Endothelial cell (in vitro differentiated cells): ENCODE results near the gene RAPGEF4. TPM values are rescaled to one million over a fixed set of nuclear protein-coding genes. Genes with fewer than 3 reads are reported as not detected.
A peak's percentile ranks its signal among the peaks of the same experiment; 100 is the strongest.

Source experiments
- DNase-seq: peaks from one replicate; pipeline ENCODE4 v3.0.0; 2021; ENCODE audit warnings: low spot score
- H3K27ac Mint-ChIP-seq: one replicate; pipeline ENCODE4 v1.8.0; 2021; ENCODE audit warnings: mixed read lengths, inconsistent platforms; ENCODE audit not compliant: unreplicated experiment
- H3K27me3 Mint-ChIP-seq: one replicate; pipeline ENCODE4 v1.8.0; 2021; ENCODE audit warnings: mild to moderate bottlenecking, moderate library complexity, mixed read lengths, inconsistent platforms; ENCODE audit not compliant: unreplicated experiment
- H3K36me3 Mint-ChIP-seq: one replicate; pipeline ENCODE4 v1.8.0; 2021; ENCODE audit warnings: mild to moderate bottlenecking, low read depth, mixed read lengths, inconsistent platforms; ENCODE audit not compliant: unreplicated experiment
- H3K4me1 Mint-ChIP-seq: one replicate; pipeline ENCODE4 v1.8.0; 2021; ENCODE audit warnings: mild to moderate bottlenecking, mixed read lengths, inconsistent platforms; ENCODE audit not compliant: unreplicated experiment
- H3K4me3 Mint-ChIP-seq: one replicate; pipeline ENCODE4 v1.8.0; 2021; ENCODE audit warnings: mild to moderate bottlenecking, mixed read lengths, inconsistent platforms; ENCODE audit not compliant: unreplicated experiment
- H3K9me3 Mint-ChIP-seq: one replicate; pipeline ENCODE4 v1.8.0; 2021; ENCODE audit warnings: mixed read lengths, inconsistent platforms; ENCODE audit not compliant: unreplicated experiment
- total RNA-seq: library from RNA; stranded (reverse); fragmentation: NEBNext Ultra II Directional; extraction: Animal tissue kit (Norgen Biotek cat#: 25700); gene quantifications from one replicate; pipeline ENCODE4 v1.2.1, GENCODE V29; 2021; ENCODE audit not compliant: unreplicated experiment
- TF ChIP-seq, protein P1 (sequence below): fragments of 200-600 bp; sonication (generic); IDR thresholded peaks from one replicate; pipeline ENCODE4 v1.5.0; 2021; ENCODE audit warnings: antibody characterized with exemption; ENCODE audit not compliant: unreplicated experiment

The RAPGEF4 gene
- total RNA-seq, 1 donor from 2014 or later, result 7.5 TPM

DNA sequence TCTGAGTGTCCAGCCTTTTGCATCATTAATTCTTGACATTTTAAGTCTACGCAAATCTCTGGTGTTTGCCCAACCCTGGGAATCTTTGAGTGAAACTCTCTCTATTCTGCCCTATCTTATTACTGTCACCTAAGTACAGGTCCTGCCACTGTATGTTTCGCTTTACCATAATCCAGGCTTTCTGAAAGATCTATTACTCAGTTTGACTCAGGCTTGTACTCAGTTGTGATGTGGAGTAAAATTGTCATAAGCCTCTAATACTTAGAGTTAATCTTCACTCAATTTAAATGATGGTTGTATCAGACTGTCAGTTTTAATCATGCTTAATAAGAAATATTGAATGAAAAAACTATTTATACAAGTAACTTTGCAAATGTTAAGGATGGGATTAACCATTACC, 30.3 kb upstream of the RAPGEF4 start:
- H3K4me1 Mint-ChIP-seq, result no peaks in the 10 kb centered on the region
- DNase-seq, result no peak
- TF ChIP-seq, protein P1, sequence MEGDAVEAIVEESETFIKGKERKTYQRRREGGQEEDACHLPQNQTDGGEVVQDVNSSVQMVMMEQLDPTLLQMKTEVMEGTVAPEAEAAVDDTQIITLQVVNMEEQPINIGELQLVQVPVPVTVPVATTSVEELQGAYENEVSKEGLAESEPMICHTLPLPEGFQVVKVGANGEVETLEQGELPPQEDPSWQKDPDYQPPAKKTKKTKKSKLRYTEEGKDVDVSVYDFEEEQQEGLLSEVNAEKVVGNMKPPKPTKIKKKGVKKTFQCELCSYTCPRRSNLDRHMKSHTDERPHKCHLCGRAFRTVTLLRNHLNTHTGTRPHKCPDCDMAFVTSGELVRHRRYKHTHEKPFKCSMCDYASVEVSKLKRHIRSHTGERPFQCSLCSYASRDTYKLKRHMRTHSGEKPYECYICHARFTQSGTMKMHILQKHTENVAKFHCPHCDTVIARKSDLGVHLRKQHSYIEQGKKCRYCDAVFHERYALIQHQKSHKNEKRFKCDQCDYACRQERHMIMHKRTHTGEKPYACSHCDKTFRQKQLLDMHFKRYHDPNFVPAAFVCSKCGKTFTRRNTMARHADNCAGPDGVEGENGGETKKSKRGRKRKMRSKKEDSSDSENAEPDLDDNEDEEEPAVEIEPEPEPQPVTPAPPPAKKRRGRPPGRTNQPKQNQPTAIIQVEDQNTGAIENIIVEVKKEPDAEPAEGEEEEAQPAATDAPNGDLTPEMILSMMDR, result no peak
- H3K9me3 Mint-ChIP-seq, result no peaks in the 10 kb centered on the region
- H3K4me3 Mint-ChIP-seq, result no peak overlapping the region
- peaks cover 5% of the 10 kb centered on the region for H3K36me3 Mint-ChIP-seq
- peaks cover 5% of the 10 kb centered on the region for H3K27me3 Mint-ChIP-seq
- H3K27ac Mint-ChIP-seq, result no peak overlapping the region

DNA sequence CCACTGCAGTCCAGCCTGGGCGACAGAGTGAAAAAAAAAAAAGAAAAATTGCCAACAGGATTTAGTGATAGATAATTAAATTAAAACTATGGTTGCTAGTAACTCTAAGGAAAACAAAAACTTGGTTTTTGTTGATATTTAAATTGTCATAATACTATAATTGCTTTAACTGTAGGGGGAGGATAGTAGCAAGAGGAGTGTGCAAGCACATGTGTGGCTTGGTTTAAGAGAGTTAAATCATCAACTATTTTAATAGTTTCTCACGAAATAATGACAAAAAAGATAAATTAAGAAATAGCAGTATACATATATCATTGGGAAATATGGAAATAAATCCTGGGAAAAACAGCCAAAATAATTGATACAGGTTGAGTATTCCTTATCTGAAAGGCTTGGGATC, 27.4 kb upstream of the RAPGEF4 start:
- Mint-ChIP-seq H3K9me3 (no peaks in the 10 kb centered on the region), H3K36me3 (no peaks in the 10 kb centered on the region), H3K27me3 (peaks cover 3% of the 10 kb centered on the region), H3K4me1 (no peaks in the 10 kb centered on the region), H3K4me3 (no peak overlapping the region), H3K27ac (no peak overlapping the region)
- no peak for DNase-seq
- TF ChIP-seq, protein P1, result no peak

DNA sequence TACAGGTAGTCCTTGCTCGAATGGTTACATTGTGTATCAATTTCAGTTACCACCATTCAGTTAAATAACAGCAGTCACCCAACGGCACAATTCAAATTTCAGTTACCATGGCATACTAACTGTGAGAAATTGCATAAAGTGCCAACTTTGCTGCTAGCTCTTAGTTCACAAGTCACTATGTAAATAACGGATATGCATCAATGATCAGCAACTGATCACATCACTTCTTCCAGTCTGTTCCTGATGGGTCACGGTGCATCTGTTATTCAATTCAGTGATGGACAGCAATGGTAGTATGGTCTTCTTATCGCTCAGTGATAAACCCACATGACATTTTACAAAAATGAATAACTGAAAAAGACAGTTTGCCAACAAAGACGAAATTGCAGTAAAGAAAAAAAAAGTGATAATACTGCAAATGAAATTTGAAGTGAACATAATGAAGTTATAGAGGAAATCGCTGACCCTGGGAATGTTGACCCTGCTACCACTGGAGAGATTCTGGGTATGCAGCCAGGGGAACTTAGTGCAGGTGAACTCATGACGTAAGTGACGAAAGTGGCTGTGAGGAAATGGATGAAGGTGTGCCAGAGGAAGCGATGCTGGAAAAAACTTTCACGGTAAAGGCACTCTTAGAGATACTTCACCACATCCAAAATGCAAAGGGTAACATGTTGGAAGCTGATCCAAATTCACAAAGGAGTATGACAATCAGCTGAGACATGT, 25.9 kb upstream of the RAPGEF4 start:
- Mint-ChIP-seq H3K27me3 (peaks cover 3% of the 10 kb centered on the region), H3K9me3 (no peaks in the 10 kb centered on the region), H3K36me3 (peaks cover 4% of the 10 kb centered on the region), H3K27ac (no peak overlapping the region), H3K4me3 (no peak overlapping the region), H3K4me1 (no peaks in the 10 kb centered on the region)
- TF ChIP-seq, protein P1, result no peak
- DNase-seq, result no peak

DNA sequence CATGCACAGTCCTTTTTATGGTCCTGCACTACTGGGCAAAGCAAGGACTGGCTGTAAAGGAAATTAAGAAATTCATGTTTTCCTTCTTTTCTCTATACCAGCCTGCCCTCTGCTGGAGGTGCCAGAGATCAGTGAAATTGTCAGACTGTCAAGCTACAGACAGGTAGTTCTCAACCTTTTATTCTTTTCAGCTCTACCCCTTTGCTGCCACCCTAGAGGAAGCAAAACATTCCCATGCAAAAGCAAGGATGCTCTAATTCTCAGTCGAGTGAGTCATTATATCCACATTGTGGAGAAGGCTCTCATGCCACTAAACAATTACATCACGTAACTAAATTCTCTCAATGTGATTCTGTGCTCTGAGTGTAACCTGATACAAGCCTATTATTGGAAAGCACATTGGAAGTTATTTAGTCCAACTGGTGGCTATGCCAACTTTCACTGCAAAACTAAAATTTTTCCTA, 25.0 kb upstream of the RAPGEF4 start:
- no peak overlapping the region for H3K27ac Mint-ChIP-seq

DNA sequence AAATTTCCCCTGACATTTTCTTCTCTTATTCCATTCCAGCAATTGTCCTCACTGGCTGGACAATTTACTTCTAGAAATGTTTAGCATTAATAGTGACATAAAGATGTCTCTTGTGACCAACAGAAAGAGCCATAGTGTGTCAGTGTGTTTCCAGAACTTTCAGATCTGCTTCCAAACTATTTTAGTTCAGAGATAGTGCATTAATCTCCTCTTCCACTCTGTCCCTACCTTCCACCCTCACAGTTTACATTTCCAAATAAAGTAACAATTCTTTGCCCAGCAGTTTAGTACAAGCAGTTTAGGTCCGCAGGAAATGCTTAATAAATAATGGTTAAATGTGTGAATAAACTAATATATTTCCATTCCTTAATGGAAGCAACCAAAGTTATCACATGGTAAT, 24.5 kb upstream of the RAPGEF4 start:
- peaks cover 2% of the 10 kb centered on the region for H3K27me3 Mint-ChIP-seq

More for the DNA sequence above, 25.0 kb upstream of the RAPGEF4 start:
- Mint-ChIP-seq H3K27me3 (peaks cover 3% of the 10 kb centered on the region), H3K4me3 (no peak overlapping the region), H3K9me3 (no peaks in the 10 kb centered on the region), H3K36me3 (peaks cover 4% of the 10 kb centered on the region), H3K4me1 (no peaks in the 10 kb centered on the region)
- DNase-seq, result peak; percentile 47
- TF ChIP-seq, protein P1, result peak; percentile 57

More for the DNA sequence above, 24.5 kb upstream of the RAPGEF4 start:
- Mint-ChIP-seq H3K4me3 (no peak overlapping the region), H3K27ac (no peak overlapping the region), H3K36me3 (peaks cover 4% of the 10 kb centered on the region), H3K4me1 (no peaks in the 10 kb centered on the region), H3K9me3 (no peaks in the 10 kb centered on the region)
- DNase-seq, result no peak
- TF ChIP-seq, protein P1, result no peak
